ENCODE data around the gene EIF3D. TPM values are rescaled to one million over a fixed set of nuclear protein-coding genes. Genes with fewer than 3 reads are reported as not detected.
A peak's percentile ranks its signal among the peaks of the same experiment; 100 is the strongest.

EIF3D gene, protein sequence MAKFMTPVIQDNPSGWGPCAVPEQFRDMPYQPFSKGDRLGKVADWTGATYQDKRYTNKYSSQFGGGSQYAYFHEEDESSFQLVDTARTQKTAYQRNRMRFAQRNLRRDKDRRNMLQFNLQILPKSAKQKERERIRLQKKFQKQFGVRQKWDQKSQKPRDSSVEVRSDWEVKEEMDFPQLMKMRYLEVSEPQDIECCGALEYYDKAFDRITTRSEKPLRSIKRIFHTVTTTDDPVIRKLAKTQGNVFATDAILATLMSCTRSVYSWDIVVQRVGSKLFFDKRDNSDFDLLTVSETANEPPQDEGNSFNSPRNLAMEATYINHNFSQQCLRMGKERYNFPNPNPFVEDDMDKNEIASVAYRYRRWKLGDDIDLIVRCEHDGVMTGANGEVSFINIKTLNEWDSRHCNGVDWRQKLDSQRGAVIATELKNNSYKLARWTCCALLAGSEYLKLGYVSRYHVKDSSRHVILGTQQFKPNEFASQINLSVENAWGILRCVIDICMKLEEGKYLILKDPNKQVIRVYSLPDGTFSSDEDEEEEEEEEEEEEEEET
- total RNA-seq = 100 to 1,000 TPM; 200 to 272 (median 238) TPM

- peak; percentile 5 to 54 for TF ChIP-seq POLR2A (IDR thresholded peaks at IDR 0.05)
- TF ChIP-seq, protein P1, sequence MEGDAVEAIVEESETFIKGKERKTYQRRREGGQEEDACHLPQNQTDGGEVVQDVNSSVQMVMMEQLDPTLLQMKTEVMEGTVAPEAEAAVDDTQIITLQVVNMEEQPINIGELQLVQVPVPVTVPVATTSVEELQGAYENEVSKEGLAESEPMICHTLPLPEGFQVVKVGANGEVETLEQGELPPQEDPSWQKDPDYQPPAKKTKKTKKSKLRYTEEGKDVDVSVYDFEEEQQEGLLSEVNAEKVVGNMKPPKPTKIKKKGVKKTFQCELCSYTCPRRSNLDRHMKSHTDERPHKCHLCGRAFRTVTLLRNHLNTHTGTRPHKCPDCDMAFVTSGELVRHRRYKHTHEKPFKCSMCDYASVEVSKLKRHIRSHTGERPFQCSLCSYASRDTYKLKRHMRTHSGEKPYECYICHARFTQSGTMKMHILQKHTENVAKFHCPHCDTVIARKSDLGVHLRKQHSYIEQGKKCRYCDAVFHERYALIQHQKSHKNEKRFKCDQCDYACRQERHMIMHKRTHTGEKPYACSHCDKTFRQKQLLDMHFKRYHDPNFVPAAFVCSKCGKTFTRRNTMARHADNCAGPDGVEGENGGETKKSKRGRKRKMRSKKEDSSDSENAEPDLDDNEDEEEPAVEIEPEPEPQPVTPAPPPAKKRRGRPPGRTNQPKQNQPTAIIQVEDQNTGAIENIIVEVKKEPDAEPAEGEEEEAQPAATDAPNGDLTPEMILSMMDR (IDR thresholded peaks at IDR 0.05) = peak in 3 of 5 experiments; percentile 12 to 57 (median 48)
- peak; percentile 90 to 98 for TF ChIP-seq EP300 (IDR thresholded peaks at IDR 0.05)
- H3K4me1 ChIP-seq = peaks cover 0 to 20% (median 10%) of the 10 kb centered on the region in 4 donors
- peak; percentile 95 to 96 for DNase-seq (ENCODE audit: low spot score in 2 of 2)
- no peaks in the 10 kb centered on the region for H3K9me3 ChIP-seq
- WGBS, 2 donors = 0% methylated on average over 40 to 57 of the region's 82 CpGs
- H3K27me3 ChIP-seq = no peaks in the 10 kb centered on the region
- H3K36me3 ChIP-seq = peaks cover 0 to 36% (median 18%) of the 10 kb centered on the region in 3 donors
- peak within 1 kb of the TSS; percentile 84 to 96 (median 93) for H3K27ac ChIP-seq
- H3K4me3 ChIP-seq = peak within 1 kb of the TSS; percentile 72 to 94 (median 84)
These were observed at the start of gene EIF3D for GRCh38 chr22:36528795-36529751. TSS of gene EIF3D (minus strand) at chr22:36529166. CDS start at chr22:36526121, 3,045 bp downstream.

- Histone ChIP-seq H3K36me3 (no peaks in the 10 kb centered on the region), H3K27ac (no peak overlapping the region), H3K27me3 (peaks cover 0 to 4% of the 10 kb centered on the region in 2 donors), H3K4me1 (no peaks in the 10 kb centered on the region), H3K9me3 (no peaks in the 10 kb centered on the region), H3K4me3 (no peak overlapping the region)
- DNase-seq (ENCODE audit: low spot score in 2 of 2) = no peak
- 78 to 79% methylated on average over 7 of the region's 7 CpGs for WGBS, 2 donors
- TF ChIP-seq EP300 (IDR thresholded peaks at IDR 0.05) = no peak
- TF ChIP-seq, protein P1 (IDR thresholded peaks at IDR 0.05) = no peak
- no peak for TF ChIP-seq POLR2A (IDR thresholded peaks at IDR 0.05)
These were observed 49.7 kb upstream of the EIF3D start for GRCh38 chr22:36578619-36579018.

GRCh38 chr22:36577019-36577418, 48.1 kb upstream of the EIF3D start:
- no peaks in the 10 kb centered on the region for H3K36me3 ChIP-seq
- H3K4me1 ChIP-seq = no peaks in the 10 kb centered on the region
- H3K27me3 ChIP-seq = no peaks in the 10 kb centered on the region
- H3K9me3 ChIP-seq = no peaks in the 10 kb centered on the region
- DNase-seq (ENCODE audit: low spot score in 2 of 2) = no peak
- TF ChIP-seq EP300 (IDR thresholded peaks at IDR 0.05) = no peak
- TF ChIP-seq, protein P1 (IDR thresholded peaks at IDR 0.05) = no peak
- 77 to 80% methylated on average over 13 of the region's 13 CpGs for WGBS, 2 donors
- no peak overlapping the region for H3K4me3 ChIP-seq
- H3K27ac ChIP-seq = no peak overlapping the region

- no peaks in the 10 kb centered on the region for H3K36me3 ChIP-seq
- H3K27me3 ChIP-seq = no peaks in the 10 kb centered on the region
- H3K4me1 ChIP-seq = no peaks in the 10 kb centered on the region
- DNase-seq (ENCODE audit: low spot score in 2 of 2) = no peak
- no peak overlapping the region for H3K27ac ChIP-seq
- H3K9me3 ChIP-seq = no peaks in the 10 kb centered on the region
- 88 to 93% methylated on average over 1 of the region's 1 CpG for WGBS, 2 donors
- H3K4me3 ChIP-seq = no peak overlapping the region
- TF ChIP-seq, protein P1 (IDR thresholded peaks at IDR 0.05) = no peak
- no peak for TF ChIP-seq POLR2A (IDR thresholded peaks at IDR 0.05)
- TF ChIP-seq EP300 (IDR thresholded peaks at IDR 0.05) = no peak
These were observed 45.8 kb upstream of the EIF3D start for GRCh38 chr22:36574728-36575127.
